Right ventricle myocardium inferior (tissue), 1 donor: ENCODE results near the gene GTSE1. TPM values are rescaled to one million over a fixed set of nuclear protein-coding genes. Genes with fewer than 3 reads are reported as not detected.
"Not testable (repeated sequence)": the region's sequence is repeated elsewhere in the genome, so short reads cannot be mapped to it uniquely, and the experiment has no call there.

Experiments used
- ATAC-seq: fragments of 200-7000 bp; cut with Tn5 transposase; one replicate; pipeline ENCODE4 v1.9.1; 2020; ENCODE audit warnings: mild to moderate bottlenecking, moderate library complexity
- DNase-seq: peaks from one replicate; pipeline ENCODE4 v3.0.0; 2021; ENCODE audit errors: missing footprints
- intact Hi-C: fragments of 100-400 bp; cut with DNase I; formaldehyde crosslinking; loops from one replicate; pipeline ENCODE4 v1.11.0; 2022
- long read RNA-seq: library from polyadenylated mRNA; unstranded; transcript quantifications from one replicate; pipeline ENCODE4 v2.0.0, GENCODE V29; 2021
- total RNA-seq: library from RNA; stranded (reverse); fragmentation: NEBNext Ultra II Directional; extraction: Animal tissue kit (Norgen Biotek cat#: 25700); gene quantifications from one replicate; pipeline ENCODE4 v1.2.1, GENCODE V29; 2021
- donor health status: DM: no; HTN: yes; CAD: no; lungs with severe emphysema.

GTSE1 gene
- total RNA-seq: 0.92 TPM
- long read RNA-seq, partial matches to known transcripts: 1 of 2 reads
- long read RNA-seq, other reads (novel, unspliced or antisense): 1 of 2 reads

GRCh38 chr22:46296257-46297150 lies at the start of gene GTSE1:
Gene GTSE1, plus strand, starts transcription at chr22:46296870. Its CDS starts 531 bp downstream, at chr22:46297401.
- DNase-seq (peak; percentile 100), ATAC-seq (peak; percentile 98)
- intact Hi-C loops: loop anchor here (5.0 kb wide), 2 partner anchors 144 to 174 kb away; partner anchors contain the start of gene PPARA

- DNase-seq (no peak), ATAC-seq (no peak)
- intact Hi-C loops: loop anchor here (10.0 kb wide), 1 partner anchor 93 kb away; the partner anchor contains the start of gene PPARA
Measured at GRCh38 chr22:46247443-46247975, 49.2 kb upstream of the GTSE1 start.

DNA sequence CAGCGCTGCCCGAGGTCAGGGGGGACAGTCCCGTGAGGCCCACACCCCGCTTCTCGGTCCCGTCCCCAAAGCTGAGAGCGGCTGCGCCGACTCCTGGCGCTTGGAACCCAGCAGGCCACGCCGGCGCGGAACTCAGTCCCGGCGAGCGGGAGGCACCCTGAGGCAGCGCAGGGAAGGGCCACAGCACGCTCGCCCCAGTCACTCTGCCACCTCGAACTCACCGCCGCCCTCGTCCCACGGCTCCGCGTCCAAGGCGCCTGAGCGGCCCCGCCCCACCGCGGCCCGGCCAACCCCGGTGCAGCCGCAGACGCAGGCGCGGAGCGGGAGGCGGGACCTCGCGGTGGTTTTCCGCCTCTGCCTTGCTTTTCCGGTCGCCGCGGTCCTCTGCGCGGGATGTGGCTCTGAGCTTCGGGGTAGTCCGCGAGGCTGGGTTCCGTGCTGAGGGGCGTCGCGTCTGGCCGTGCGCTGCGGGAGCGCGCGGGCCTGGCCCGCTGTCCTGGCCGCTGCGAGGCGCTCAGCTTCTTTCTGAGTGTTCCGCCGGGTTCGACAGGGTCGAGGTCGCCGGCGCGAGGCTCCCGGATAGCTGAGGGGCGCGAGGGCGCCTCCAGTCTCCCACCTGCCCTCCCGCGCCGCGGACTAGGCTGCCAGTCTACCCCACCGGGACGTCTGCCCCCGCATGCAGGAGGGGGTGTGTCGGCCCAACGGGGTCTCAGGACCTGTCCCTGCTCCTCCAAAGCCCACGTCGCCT lies 46.5 kb upstream of the GTSE1 start, which contains the start of gene CDPF1:
CDPF1 (minus strand) TSS at position 259 of the 748 bp plus-strand sequence. CDS start 2,009 bp downstream, outside the sequence.
- intact Hi-C loops: loop anchor here (1.0 kb wide), 1 partner anchor 17 kb away; no protein-coding TSS in a partner anchor
- peak; percentile 95 for ATAC-seq
- DNase-seq: peak; percentile 96

DNA sequence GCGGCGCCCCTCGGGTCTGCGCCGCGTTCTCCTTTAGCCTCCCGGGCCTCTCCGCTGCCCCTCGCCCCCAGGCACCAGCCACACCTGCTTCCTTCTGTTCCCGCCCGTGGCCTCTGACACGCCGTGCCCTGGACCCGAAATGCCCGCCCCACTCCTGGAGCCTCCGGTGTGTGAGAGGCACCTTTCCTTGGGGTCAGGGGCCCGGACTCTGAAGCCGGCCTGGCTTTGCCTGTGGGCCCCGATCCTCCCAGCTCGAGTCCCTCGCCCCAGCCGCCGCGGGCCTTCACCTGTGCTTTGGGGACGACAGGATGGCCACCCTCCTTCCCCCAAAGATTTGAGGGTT lies 45.9 kb upstream of the GTSE1 start:
- intact Hi-C loops: loop anchor here (1.0 kb wide), 1 partner anchor 17 kb away; no protein-coding TSS in a partner anchor
- ATAC-seq: peak; percentile 2
- no peak for DNase-seq

GRCh38 chr22:46251266-46251665 lies 45.4 kb upstream of the GTSE1 start:
- ATAC-seq (no peak), DNase-seq (no peak)
- intact Hi-C loops: no loop called here

DNA sequence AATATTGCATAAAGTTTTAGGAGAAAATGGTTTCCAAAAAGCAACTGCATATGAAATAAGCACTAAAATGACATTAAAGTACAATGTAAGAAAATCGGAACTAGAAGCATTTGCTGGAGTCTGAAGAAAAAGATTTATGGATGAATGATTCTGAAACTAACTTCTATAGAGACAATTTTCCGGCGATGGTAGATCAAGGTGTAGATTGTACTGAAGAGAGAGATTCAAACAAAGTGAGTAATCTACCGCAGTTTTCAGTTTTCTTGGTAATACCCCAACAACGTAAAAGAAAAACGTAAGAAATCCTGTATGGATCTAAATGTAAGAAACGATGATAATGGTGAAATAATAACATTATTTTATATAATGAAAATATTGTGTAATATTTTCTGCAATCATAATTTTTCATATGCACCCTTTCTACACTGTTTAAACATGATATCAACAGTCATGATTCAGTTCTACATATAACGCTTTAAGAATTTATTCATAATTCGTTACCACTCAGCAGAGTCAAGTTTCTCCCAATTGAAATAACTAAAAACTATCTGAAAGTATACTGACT lies 44.8 kb upstream of the GTSE1 start:
- intact Hi-C loops: no loop called here
- DNase-seq (no peak), ATAC-seq (no peak)

GRCh38 chr22:46256358-46256958 lies 40.2 kb upstream of the GTSE1 start:
- DNase-seq (no peak), ATAC-seq (no peak)
- intact Hi-C loops: no loop called here

DNA sequence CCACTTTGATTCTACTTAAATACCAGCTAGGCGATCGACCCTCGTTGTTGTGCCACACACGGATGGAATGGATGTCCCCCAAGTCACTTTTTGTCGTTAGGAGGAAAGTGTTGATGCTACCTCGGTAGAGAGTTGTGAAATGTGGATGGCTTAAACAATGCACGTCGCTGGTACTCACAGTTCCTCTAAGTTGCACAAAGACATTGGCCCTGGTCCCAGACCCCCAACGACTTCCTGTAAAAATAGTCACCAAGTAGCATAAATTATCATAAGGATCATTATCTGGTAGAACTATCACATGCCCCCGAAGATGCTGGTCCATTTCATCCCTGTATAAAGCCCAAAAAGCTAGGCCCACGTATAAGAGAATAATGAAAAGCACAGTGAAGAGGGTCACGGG lies 37.3 kb upstream of the GTSE1 start:
- ATAC-seq: no peak
- intact Hi-C loops: no loop called here
- DNase-seq: no peak

GRCh38 chr22:46260038-46260437 lies 36.6 kb upstream of the GTSE1 start:
- no peak for ATAC-seq
- DNase-seq: no peak
- intact Hi-C loops: no loop called here

- intact Hi-C loops: no loop called here
- ATAC-seq: peak; percentile 54
- peak; percentile 90 for DNase-seq
Measured at GRCh38 chr22:46262449-46263215, 34.0 kb upstream of the GTSE1 start.

DNA sequence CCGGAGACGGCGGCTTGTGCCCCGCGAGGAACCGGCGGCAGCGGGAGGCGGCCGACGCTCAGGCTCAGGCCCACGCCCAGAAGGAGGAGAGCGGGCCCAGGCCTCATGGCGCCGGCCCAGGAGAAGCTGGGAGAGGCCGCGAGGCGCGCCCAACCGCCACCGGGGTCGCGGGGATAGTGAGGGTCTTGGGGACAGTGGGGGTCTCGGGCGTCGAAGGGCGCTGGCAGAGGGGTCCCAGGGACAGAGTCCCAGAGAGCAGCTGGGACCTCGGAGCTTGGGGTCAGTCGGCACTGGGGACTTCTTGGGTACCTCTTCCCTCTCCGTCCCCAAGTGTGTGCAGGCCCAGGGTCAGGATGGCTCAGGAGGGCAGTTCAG lies 33.5 kb upstream of the GTSE1 start, which contains the start of gene PKDREJ:
PKDREJ (minus strand) TSS at position 128 of the 375 bp plus-strand sequence; CDS start at position 107, 21 bp downstream.
- ATAC-seq (no peak), DNase-seq (no peak)
- intact Hi-C loops: no loop called here

- intact Hi-C loops, DNase-seq, ATAC-seq: not testable (repeated sequence)
Measured at GRCh38 chr22:46264520-46264919, 32.1 kb upstream of the GTSE1 start.

GRCh38 chr22:46265627-46266026 lies 31.0 kb upstream of the GTSE1 start:
- not testable (repeated sequence) for DNase-seq, ATAC-seq
- intact Hi-C loops: loop anchor here (2.0 kb wide), 1 partner anchor 115 kb away; the partner anchor contains the start of gene PPARA

- intact Hi-C loops: loop anchor here (1.0 to 2.0 kb wide), 2 partner anchors 17 to 117 kb away; partner anchors contain the start of genes CDPF1 and PPARA
- ATAC-seq (peak; percentile 97), DNase-seq (peak; percentile 96)
Measured at GRCh38 chr22:46267431-46268279, 29.0 kb upstream of the GTSE1 start, which contains the start of gene TTC38. Gene TTC38, plus strand, starts transcription at chr22:46268008. Its CDS starts 32 bp downstream, at chr22:46268040.

DNA sequence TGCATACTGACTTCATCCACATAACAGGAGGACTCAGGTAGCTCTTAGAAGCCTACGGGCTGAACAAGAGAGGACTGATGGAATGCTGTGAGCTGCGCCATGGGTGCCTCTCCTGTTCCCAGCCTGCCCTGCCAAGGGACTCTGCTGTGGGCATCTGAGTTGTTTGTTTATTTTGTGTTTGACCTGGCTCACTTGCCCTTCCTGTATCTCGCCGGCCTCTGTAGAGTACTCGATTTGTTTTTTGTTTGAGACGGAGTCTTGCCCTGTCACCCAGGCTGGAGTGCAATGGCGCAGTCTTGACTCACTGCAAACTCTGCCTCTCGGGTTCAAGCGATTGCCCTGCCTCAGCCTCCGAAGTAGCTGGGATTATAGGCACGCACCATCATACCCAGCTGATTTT lies 27.1 kb upstream of the GTSE1 start:
- intact Hi-C loops: no loop called here
- no peak for ATAC-seq
- no peak for DNase-seq

DNA sequence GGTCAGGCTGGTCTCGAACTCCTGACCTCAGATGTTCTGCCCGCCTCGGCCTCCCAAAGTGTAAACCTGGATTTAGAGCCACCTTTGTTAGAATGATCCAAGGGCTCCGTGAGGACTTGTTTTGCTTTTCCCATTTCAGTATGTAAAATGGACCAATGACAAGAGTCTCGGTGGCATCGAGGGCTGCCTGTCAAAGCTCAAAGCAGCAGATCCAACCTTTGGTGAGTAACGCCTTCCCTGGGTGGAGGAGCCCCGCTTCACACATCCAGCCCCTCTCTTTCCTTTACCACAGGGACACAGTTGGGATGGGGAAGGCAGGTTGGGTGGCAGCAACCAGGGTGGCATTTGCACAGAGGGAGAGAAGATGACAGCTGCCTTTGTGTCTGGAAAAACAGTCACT lies 24.5 kb upstream of the GTSE1 start:
- ATAC-seq: no peak
- no peak for DNase-seq
- intact Hi-C loops: no loop called here
